NCI-H345 (cell line): ENCODE measurements around the gene SMYD4.
"Not testable (repeated sequence)": the region's sequence is repeated elsewhere in the genome, so short reads cannot be mapped to it uniquely, and the experiment has no call there.

Experiments used
- DNase-seq: peaks from one replicate; lab custom pipeline; 2025; lab: John Stamatoyannopoulos, UW

SMYD4 gene

GRCh38 chr17:1830288-1830687 lies 586 bp upstream of the SMYD4 start:
- peak; percentile 12 for DNase-seq

DNA sequence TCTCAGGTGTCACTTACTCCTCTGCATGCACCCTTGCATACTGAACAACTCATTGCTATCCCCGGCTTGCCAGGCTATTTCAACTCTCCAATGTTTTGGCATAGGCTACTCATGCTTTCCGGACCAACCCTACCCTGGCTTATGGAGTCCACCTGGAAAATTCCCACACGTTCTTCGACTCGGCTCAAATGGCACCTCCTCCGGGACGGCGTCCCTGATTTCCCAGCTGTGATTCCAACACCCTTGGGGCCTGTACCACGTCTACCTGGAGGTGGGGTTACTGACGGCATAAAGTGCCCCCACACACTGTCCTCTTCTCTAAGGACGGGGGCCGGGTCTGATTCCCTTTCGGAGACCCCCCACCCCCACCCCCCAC lies 498 bp downstream of the SMYD4 start:
- peak; percentile 11 for DNase-seq

GRCh38 chr17:1820528-1821252 lies 9.0 kb downstream of the SMYD4 start:
- DNase-seq, result no peak

GRCh38 chr17:1813088-1813487 lies 16.6 kb downstream of the SMYD4 start:
- no peak for DNase-seq

DNA sequence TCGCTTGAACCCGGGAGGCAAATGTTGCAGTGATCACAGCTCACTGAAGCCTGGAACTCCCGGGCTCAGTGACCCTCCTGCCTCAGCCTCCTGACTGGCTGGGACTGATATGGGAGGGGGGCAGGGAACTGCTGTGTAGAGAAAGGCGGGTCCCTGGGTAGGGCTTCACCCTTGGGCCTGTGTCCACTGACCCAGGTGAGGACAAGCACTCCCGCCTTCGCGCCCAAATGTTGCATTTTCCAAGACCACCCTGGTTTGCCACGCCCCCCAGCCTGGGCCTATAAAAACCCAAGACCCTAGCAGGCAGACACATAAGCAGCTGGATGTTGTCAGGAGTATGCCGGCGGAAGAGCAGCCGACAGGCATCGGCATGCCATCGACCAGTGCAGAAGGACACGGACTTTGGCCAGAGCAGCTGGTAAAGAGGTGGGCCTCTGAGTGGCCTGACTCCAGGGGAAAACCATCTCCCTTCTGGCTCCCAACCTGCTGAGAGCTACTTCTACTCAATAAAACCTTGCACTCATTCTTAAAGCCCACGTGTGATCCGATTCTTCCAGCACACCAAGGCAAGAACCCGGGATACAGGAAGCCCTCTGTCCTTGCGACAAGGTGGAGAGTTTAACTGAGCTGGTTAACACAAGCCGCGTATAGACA lies 19.1 kb downstream of the SMYD4 start:
- DNase-seq, result no peak

DNA sequence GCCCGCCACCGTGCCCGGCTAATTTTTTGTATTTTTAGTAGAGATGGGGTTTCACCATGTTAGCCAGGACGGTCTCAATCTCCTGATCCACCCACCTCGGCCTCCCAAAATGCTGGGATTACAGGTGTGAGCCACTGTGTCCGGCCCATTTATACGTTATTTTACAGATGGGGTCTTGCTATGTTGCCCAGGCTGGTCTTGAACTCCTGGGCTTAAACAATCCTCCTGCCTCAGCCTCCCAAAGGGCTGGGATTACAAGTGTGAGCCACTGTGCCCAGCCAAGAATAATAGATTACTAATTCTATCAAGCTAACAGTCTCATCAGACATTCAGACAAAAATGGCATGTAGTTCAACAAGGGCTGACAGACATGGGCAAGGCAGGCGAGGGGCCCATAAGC lies 19.9 kb downstream of the SMYD4 start:
- not testable (repeated sequence) for DNase-seq

DNA sequence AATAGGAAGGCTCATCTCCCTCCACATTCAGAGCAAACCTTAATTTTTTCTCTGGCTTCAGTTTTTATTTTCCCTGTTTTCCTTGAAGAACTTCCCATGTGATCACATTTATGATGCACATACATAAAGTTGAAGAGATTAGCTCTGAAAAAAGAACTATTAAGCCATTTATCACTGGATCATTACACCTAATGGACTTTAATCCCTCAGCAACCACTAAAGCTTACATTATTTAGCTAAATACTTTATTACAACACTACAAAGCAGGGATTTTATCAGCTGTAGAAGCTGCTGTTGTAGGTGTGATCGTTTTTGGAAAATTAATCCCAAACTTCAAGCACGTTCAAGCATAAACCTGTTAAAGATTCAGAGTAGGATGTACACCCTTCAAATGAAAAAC lies 21.1 kb downstream of the SMYD4 start:
- DNase-seq, result no peak

DNA sequence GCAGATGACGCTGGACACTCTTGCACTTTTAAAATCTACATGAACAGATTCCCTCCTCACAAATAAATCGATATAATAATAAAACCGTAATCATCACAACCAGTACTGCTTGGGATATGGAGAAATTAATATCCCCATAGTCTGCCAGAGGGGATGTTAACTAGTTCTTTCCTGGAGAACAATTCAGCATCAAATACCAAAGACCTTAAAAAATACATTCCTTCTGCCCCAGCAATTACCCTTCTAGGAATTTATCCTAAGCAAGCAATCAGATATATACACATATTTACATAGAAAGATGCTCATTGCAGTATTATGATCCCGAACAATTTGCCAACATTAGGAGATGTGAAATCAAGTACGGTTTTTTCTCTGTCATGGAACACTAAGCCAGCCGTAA lies 21.8 kb downstream of the SMYD4 start:
- DNase-seq, result no peak

GRCh38 chr17:1803280-1803679 lies 26.4 kb downstream of the SMYD4 start:
- DNase-seq, result no peak

DNA sequence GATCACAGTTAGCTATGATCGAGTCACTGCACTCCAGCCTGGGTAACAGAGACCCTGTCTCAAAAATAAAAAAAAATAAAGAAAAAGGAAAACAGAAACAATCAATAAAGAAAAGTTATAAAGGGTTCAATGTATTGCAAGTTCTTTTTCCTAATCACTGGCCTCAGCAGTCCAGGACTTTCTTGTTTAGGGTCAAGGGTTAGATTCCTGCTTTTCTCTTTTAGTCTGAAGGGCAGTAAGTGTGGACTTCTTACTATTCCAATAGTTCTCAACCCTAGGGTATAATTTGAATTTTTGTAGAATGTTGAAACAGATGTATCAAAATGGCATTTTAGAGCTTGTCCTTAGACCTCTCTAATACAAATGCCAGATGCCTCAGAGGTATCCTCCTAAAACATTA lies 27.3 kb downstream of the SMYD4 start:
- DNase-seq, result no peak

DNA sequence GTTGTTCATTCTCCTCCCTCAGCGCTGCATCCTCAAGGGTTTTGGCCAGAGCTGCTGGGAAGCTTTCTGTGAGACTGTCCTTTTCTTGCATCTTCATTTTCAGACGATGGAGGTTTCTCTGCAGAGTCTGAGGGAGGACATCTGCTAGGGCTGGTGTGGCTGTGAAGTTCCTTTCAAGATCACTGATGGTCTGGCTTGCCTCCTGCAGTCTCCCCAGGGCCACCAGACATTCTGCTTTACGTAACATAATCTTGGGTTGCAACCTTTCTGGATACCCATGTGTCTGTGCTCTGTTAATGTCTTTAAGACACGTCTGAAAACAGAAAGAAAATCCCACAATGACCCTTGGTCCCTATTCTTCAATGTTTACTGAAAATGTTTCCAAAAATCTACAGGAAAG lies 29.0 kb downstream of the SMYD4 start:
- no peak for DNase-seq

DNA sequence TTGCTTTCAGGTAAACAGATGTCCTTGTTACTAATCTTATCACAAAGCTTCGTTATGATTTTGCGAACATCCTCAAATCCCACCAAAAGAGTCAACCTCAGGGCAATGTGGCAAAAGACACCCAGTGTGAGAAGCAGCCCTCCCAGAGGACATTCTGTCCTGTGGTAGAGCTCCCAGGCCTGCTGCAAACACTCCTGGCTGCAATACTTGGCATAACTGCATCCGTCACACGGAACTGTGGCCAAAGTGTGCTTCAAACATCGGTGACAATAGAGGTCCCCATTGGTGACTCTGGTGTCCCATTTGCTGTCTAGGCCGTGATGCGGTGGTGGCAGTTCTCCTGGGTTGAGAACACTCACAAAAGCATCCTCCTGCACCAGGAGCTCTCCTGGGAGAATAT lies 29.5 kb downstream of the SMYD4 start:
- no peak for DNase-seq

DNA sequence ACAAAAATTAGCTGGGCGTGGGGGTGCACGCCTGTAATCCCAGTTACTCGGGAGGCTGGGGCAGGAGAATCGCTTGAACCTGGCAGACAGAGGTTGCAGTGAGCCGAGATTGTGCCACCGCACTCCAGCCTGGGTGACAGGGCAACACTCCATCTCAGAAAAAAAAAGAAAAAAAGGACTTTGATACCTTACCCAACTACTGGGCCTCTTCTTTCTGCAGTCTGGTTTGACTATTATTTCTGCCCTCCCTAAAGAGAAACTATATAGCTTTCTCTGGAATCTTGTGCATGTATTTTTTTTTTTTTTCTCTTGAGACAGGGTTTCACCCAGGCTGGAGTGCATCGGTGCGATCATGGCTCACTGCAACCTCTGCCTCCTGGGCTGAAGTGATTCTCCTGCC lies 31.9 kb downstream of the SMYD4 start:
- DNase-seq, result not testable (repeated sequence)

- no peak for DNase-seq
These were observed 32.4 kb downstream of the SMYD4 start for GRCh38 chr17:1797323-1797722.

- DNase-seq, result no peak
These were observed 32.9 kb downstream of the SMYD4 start for GRCh38 chr17:1796800-1797199.

GRCh38 chr17:1793447-1793806 lies 36.3 kb downstream of the SMYD4 start:
- no peak for DNase-seq

GRCh38 chr17:1792495-1793446 lies 36.9 kb downstream of the SMYD4 start:
- DNase-seq, result peak; percentile 3

DNA sequence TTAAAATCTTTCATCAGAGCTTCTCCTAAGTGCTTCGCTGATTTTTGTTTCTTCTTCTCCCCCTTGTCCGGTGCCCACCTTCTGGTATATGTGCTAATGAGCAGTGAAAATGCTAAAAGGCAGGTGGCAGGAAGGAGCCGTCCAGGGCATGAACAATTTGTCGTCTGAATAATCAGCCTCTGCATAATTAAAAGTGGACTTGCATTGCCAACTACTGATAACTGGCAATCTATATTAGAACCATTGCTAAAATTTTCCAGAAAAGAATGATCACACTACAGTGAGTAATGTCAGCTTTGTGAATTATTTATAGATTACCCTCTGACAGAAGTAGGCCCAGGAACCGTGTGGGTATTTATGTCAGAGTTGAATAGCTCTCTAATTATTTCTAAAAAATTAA lies 39.8 kb downstream of the SMYD4 start:
- DNase-seq, result no peak

- no peak for DNase-seq
These were observed 42.3 kb downstream of the SMYD4 start for GRCh38 chr17:1787301-1787902.

- no peak for DNase-seq
These were observed 43.0 kb downstream of the SMYD4 start for GRCh38 chr17:1786708-1787107.

GRCh38 chr17:1785930-1786329 lies 43.8 kb downstream of the SMYD4 start:
- no peak for DNase-seq

DNA sequence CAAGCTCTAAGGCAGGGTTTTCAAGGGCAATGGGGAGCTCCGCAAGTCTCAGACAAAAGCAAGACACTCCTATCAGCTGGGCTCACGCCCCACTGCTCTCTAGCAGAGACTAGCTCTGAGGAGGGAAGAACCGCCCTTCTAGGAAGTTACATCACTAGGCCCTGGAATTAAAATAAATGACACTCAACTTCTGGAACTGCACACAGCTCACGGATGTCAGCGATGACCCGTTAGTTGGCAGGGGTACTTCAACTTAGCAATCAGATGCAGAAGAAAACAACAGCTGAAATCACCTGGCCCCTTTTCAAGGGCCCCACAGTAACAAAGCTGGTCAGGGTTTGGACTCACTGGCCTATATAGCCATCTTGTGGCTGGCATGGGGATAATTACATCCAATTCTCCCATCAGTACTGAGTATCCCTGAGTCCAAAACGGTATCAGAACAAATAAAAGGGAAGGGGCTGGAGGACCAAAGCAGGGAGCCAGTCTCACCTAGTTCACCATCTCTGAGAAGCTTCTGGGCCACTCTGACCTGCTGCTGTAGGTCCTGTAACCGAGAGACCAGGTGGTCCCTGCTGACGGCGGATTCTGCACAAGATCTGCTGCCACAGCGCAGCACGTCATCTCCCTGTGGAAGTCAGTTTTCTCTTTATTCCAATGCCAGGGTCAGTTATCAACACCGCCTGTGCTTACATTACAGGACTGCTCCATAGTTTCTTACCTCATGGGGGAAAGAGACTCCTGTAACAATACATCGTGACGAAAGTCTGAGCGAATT lies 45.7 kb downstream of the SMYD4 start:
- DNase-seq, result no peak
